ENCODE results near the gene MSANTD2.
A peak's percentile ranks its signal among the peaks of the same experiment; 100 is the strongest.

- TF ChIP-seq CTCF (IDR thresholded peaks at IDR 0.05; ENCODE audit: low read depth, low read length) = 0 out of 2 replicates have a peak, but pooled peaks have one; percentile 16
- no peak for TF ChIP-seq EZH2phosphoT487 (IDR thresholded peaks at IDR 0.05; ENCODE audit: low read depth)
These were observed 21.9 kb downstream of the MSANTD2 start for GRCh38 chr11:124778281-124778680.
